Endothelial cell of hepatic sinusoid (primary cell): ENCODE results near the gene RGMB.
"Not testable (repeated sequence)": the region's sequence is repeated elsewhere in the genome, so short reads cannot be mapped to it uniquely, and the experiment has no call there.

ENCODE experiments used
- in situ Hi-C: cut with HindIII; loops from 2 replicates; pipeline ENCODE4 v1.10.0; 2017; ENCODE audit warnings: low sequenced_read_pairs

Gene RGMB

GRCh38 chr5:98773464-98774191 lies at the start of gene RGMB:
Gene RGMB, plus strand, starts transcription at chr5:98773663. Its CDS starts 408 bp downstream, at chr5:98774071.
- in situ Hi-C loops = loop anchor here (25.0 kb wide), 1 partner anchor 336 kb away; no protein-coding TSS in a partner anchor

GRCh38 chr5:98726258-98726657 lies 47.2 kb upstream of the RGMB start:
- in situ Hi-C loops = no loop called here

GRCh38 chr5:98727686-98728085 lies 45.8 kb upstream of the RGMB start:
- in situ Hi-C loops = no loop called here

- in situ Hi-C loops = no loop called here
Observed at GRCh38 chr5:98734646-98735045, 38.8 kb upstream of the RGMB start.

- in situ Hi-C loops = no loop called here
Observed at GRCh38 chr5:98735806-98736507, 37.5 kb upstream of the RGMB start.

- in situ Hi-C loops = no loop called here
Observed at GRCh38 chr5:98736753-98737152, 36.7 kb upstream of the RGMB start.

- in situ Hi-C loops = not testable (repeated sequence)
Observed at GRCh38 chr5:98737441-98737840, 36.0 kb upstream of the RGMB start.

- in situ Hi-C loops = not testable (repeated sequence)
Observed at GRCh38 chr5:98738481-98739149, 34.8 kb upstream of the RGMB start.

GRCh38 chr5:98741926-98742325 lies 31.5 kb upstream of the RGMB start:
- in situ Hi-C loops = no loop called here

GRCh38 chr5:98742396-98743073 lies 30.9 kb upstream of the RGMB start:
- in situ Hi-C loops = no loop called here

- in situ Hi-C loops = not testable (repeated sequence)
Observed at GRCh38 chr5:98748259-98748658, 25.2 kb upstream of the RGMB start.

- in situ Hi-C loops = no loop called here
Observed at GRCh38 chr5:98749046-98749445, 24.4 kb upstream of the RGMB start.

- in situ Hi-C loops = loop anchor here (25.0 kb wide), 1 partner anchor 313 kb away; no protein-coding TSS in a partner anchor
Observed at GRCh38 chr5:98750693-98751092, 22.8 kb upstream of the RGMB start.

GRCh38 chr5:98752331-98752730 lies 21.1 kb upstream of the RGMB start:
- in situ Hi-C loops = loop anchor here (25.0 kb wide), 1 partner anchor 315 kb away; no protein-coding TSS in a partner anchor

- in situ Hi-C loops = loop anchor here (25.0 kb wide), 1 partner anchor 316 kb away; no protein-coding TSS in a partner anchor
Observed at GRCh38 chr5:98752801-98753200, 20.7 kb upstream of the RGMB start.

- in situ Hi-C loops = loop anchor here (25.0 kb wide), 1 partner anchor 316 kb away; no protein-coding TSS in a partner anchor
Observed at GRCh38 chr5:98753507-98753906, 20.0 kb upstream of the RGMB start.

- in situ Hi-C loops = loop anchor here (25.0 kb wide), 1 partner anchor 318 kb away; no protein-coding TSS in a partner anchor
Observed at GRCh38 chr5:98755406-98755805, 18.1 kb upstream of the RGMB start.

GRCh38 chr5:98757978-98758377 lies 15.5 kb upstream of the RGMB start:
- in situ Hi-C loops = loop anchor here (25.0 kb wide), 1 partner anchor 321 kb away; no protein-coding TSS in a partner anchor

GRCh38 chr5:98763001-98763630 lies 10.3 kb upstream of the RGMB start:
- in situ Hi-C loops = loop anchor here (25.0 kb wide), 1 partner anchor 326 kb away; no protein-coding TSS in a partner anchor

GRCh38 chr5:98765815-98766214 lies 7.6 kb upstream of the RGMB start:
- in situ Hi-C loops = loop anchor here (25.0 kb wide), 1 partner anchor 329 kb away; no protein-coding TSS in a partner anchor
